Measurements from ENCODE around the gene IPO7. TPM values are rescaled to one million over a fixed set of nuclear protein-coding genes. Genes with fewer than 3 reads are reported as not detected.
A peak's percentile ranks its signal among the peaks of the same experiment; 100 is the strongest.

IPO7 gene
- polyA plus RNA-seq, 1 experiment: 35.2 TPM

- DNase-seq (ENCODE audit: low read depth): no peak
- H3K4me3 ChIP-seq (ENCODE audit: low read depth, low read length): no peak overlapping the region
- no peaks in the 10 kb centered on the region for H3K27me3 ChIP-seq (ENCODE audit: control insufficient read depth, insufficient read depth, low read length)
- peaks cover 4% of the 10 kb centered on the region for H3K36me3 ChIP-seq (ENCODE audit: control insufficient read depth, insufficient read depth, low read length)
- CTCF ChIA-PET: interaction anchor here (0.6 kb wide), 1 partner anchor 19 kb away, joined by 3 read pairs; the partner anchor contains the start of gene ZNF143
- POLR2A ChIA-PET: no interaction called here
- TF ChIP-seq CTCF (IDR thresholded peaks at IDR 0.05; ENCODE audit: insufficient read depth, low read depth, low read length): no peak
Measured at GRCh38 chr11:9479899-9480298, 95.4 kb downstream of the IPO7 start.

GRCh38 chr11:9489080-9489765 lies 104.8 kb downstream of the IPO7 start:
- POLR2A ChIA-PET: interaction anchor here (1.4 kb wide), 1 partner anchor 29 kb away, joined by 4 read pairs; the partner anchor contains the start of gene ZNF143
- peak; percentile 35 for DNase-seq (ENCODE audit: low read depth)

GRCh38 chr11:9490376-9490775 lies 105.9 kb downstream of the IPO7 start:
- no peak for TF ChIP-seq CTCF (IDR thresholded peaks at IDR 0.05; ENCODE audit: insufficient read depth, low read depth, low read length)
- DNase-seq (ENCODE audit: low read depth): no peak
- H3K27me3 ChIP-seq (ENCODE audit: control insufficient read depth, insufficient read depth, low read length): no peaks in the 10 kb centered on the region
- no peak overlapping the region for H3K4me3 ChIP-seq (ENCODE audit: low read depth, low read length)
- CTCF ChIA-PET: interaction anchor here (0.5 to 2.3 kb wide), 2 partner anchors 16 to 32 kb away, joined by 3 to 11 read pairs; no protein-coding TSS in a partner anchor
- peaks cover 3% of the 10 kb centered on the region for H3K36me3 ChIP-seq (ENCODE audit: control insufficient read depth, insufficient read depth, low read length)
- POLR2A ChIA-PET: interaction anchor here (0.6 to 0.7 kb wide), 2 partner anchors 487 to 819 kb away, joined by 3 read pairs; partner anchors contain the start of gene NRIP3

More at GRCh38 chr11:9489080-9489765, 104.8 kb downstream of the IPO7 start:
- H3K27me3 ChIP-seq (ENCODE audit: control insufficient read depth, insufficient read depth, low read length): no peaks in the 10 kb centered on the region
- H3K4me3 ChIP-seq (ENCODE audit: low read depth, low read length): peak overlapping the region; percentile 8; the same call in 1 of the 2 replicates
- no peak for TF ChIP-seq CTCF (IDR thresholded peaks at IDR 0.05; ENCODE audit: insufficient read depth, low read depth, low read length)
- CTCF ChIA-PET: interaction anchor here (1.0 to 2.3 kb wide), 2 partner anchors 18 to 259 kb away, joined by 4 to 11 read pairs; no protein-coding TSS in a partner anchor
- H3K36me3 ChIP-seq (ENCODE audit: control insufficient read depth, insufficient read depth, low read length): peaks cover 3% of the 10 kb centered on the region

DNA sequence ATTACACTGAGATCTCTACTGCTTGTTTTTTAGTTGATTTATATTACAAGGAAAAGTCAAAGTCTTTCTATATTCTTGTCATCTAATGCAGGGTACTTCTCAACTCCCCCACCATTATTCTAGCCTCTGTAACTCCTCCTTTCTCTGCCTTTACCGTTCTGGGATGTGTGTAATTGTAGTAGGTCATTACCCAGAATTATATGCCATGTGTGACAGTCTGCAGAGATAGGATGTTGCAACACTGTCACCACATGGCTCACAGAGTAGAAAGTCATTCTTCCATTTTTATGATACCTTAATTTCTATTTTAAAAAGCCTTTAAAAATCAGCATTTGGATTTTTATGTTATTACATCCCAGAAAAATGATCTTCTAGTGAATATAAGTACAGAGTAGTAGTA lies 109.0 kb downstream of the IPO7 start:
- POLR2A ChIA-PET: no interaction called here
- no peak for DNase-seq (ENCODE audit: low read depth)
- TF ChIP-seq CTCF (IDR thresholded peaks at IDR 0.05; ENCODE audit: insufficient read depth, low read depth, low read length): no peak
- no peak overlapping the region for H3K4me3 ChIP-seq (ENCODE audit: low read depth, low read length)
- H3K36me3 ChIP-seq (ENCODE audit: control insufficient read depth, insufficient read depth, low read length): peaks cover 7% of the 10 kb centered on the region
- H3K27me3 ChIP-seq (ENCODE audit: control insufficient read depth, insufficient read depth, low read length): no peaks in the 10 kb centered on the region
- CTCF ChIA-PET: interaction anchor here (0.9 to 1.0 kb wide), 2 partner anchors 12 to 232 kb away, joined by 3 read pairs; no protein-coding TSS in a partner anchor

DNA sequence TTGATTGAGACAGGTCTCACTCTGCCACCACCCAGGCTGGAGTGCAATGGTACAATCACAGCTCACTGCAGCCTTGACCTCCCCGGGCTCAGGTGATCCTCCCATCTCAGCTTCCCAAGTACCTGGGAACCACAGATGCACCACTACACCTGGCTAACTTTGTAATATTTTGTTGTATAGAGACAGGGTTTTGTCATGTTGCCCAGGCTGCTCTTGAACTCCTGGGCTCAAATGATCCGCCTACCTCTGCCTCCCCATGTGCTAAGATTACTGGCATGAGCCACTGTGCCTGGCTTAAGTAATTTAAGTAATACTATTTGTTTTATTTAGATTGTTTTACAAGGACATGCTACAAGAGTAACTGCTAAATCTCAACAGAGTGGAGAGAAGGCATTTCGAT lies 109.9 kb downstream of the IPO7 start:
- TF ChIP-seq CTCF (IDR thresholded peaks at IDR 0.05; ENCODE audit: insufficient read depth, low read depth, low read length): no peak
- ChIA-PET CTCF (no interaction called here), POLR2A (no interaction called here)
- no peak for DNase-seq (ENCODE audit: low read depth)
- Histone ChIP-seq H3K4me3 (ENCODE audit: low read depth, low read length) (no peak overlapping the region), H3K27me3 (ENCODE audit: control insufficient read depth, insufficient read depth, low read length) (no peaks in the 10 kb centered on the region), H3K36me3 (ENCODE audit: control insufficient read depth, insufficient read depth, low read length) (peaks cover 7% of the 10 kb centered on the region)
